HepG2 (cell line): ENCODE measurements around the gene KRTAP10-6.

Experiments
- GABPA ChIP-seq, 2 experiments: IDR thresholded peaks; 2 replicates each; pipeline ENCODE4 v1.6.1; 2011 to 2016; ENCODE audit warnings: low read depth in 2 of 2, low read length in 1 of 2, missing biosample characterization in 1 of 2, missing genetic modification characterization in 1 of 2
- GPN1 ChIP-seq: sonication (generic); formaldehyde crosslinking; IDR thresholded peaks from 2 replicates; pipeline ENCODE4 v1.5.1; 2020; ENCODE audit warnings: missing genetic modification reagents, borderline replicate concordance
- THAP9 ChIP-seq: sonication (generic); formaldehyde crosslinking; IDR thresholded peaks from 2 replicates; pipeline ENCODE4; 2020; ENCODE audit warnings: missing genetic modification reagents, mild to moderate bottlenecking, borderline replicate concordance
- ZBTB2 ChIP-seq: sonication (generic); formaldehyde crosslinking; IDR thresholded peaks from 2 replicates; pipeline ENCODE4 v1.8.0; 2022; ENCODE audit warnings: low read depth, missing genetic modification reagents
- ZFP37 ChIP-seq: sonication (generic); formaldehyde crosslinking; IDR thresholded peaks from 2 replicates; pipeline ENCODE4 v1.4.0; 2020; ENCODE audit warnings: missing genetic modification reagents, borderline replicate concordance
- ZNF780A ChIP-seq: sonication (generic); formaldehyde crosslinking; IDR thresholded peaks from 2 replicates; pipeline ENCODE4 v1.8.0; 2022; ENCODE audit warnings: mild to moderate bottlenecking, missing genetic modification reagents, moderate library complexity
- ZNF83 ChIP-seq: sonication (generic); formaldehyde crosslinking; IDR thresholded peaks from 2 replicates; pipeline ENCODE4 v1.4.0; 2020; ENCODE audit warnings: missing genetic modification reagents, mild to moderate bottlenecking, borderline replicate concordance

- TF ChIP-seq ZBTB2 = no peak
- no peak for TF ChIP-seq ZFP37 (CRISPR knock-in tag)
- no peak for TF ChIP-seq ZNF780A (CRISPR knock-in tag)
- no peak for TF ChIP-seq GPN1
- TF ChIP-seq THAP9 (CRISPR knock-in tag) = no peak
- TF ChIP-seq ZNF83 = no peak
- TF ChIP-seq GABPA (IDR thresholded peaks at IDR 0.05; ENCODE audit: low read depth, low read length) = no peak
- no peak for TF ChIP-seq GABPA (CRISPR knock-in tag; IDR thresholded peaks at IDR 0.05; ENCODE audit: low read depth)
Observed at GRCh38 chr21:44581158-44581557, 11.1 kb downstream of the KRTAP10-6 start.
